Measurements from ENCODE around the gene PHC3.
A peak's percentile ranks its signal among the peaks of the same experiment; 100 is the strongest.
"Not testable (repeated sequence)": the region's sequence is repeated elsewhere in the genome, so short reads cannot be mapped to it uniquely, and the experiment has no call there.

The PHC3 gene

GRCh38 chr3:170180908-170181885 is at the start of gene PHC3:
TSS of gene PHC3 (minus strand) at chr3:170181733. CDS start at chr3:170181715, 18 bp downstream.
- peak; percentile 40 for DNase-seq (ENCODE audit: low read depth, low spot score)

DNA sequence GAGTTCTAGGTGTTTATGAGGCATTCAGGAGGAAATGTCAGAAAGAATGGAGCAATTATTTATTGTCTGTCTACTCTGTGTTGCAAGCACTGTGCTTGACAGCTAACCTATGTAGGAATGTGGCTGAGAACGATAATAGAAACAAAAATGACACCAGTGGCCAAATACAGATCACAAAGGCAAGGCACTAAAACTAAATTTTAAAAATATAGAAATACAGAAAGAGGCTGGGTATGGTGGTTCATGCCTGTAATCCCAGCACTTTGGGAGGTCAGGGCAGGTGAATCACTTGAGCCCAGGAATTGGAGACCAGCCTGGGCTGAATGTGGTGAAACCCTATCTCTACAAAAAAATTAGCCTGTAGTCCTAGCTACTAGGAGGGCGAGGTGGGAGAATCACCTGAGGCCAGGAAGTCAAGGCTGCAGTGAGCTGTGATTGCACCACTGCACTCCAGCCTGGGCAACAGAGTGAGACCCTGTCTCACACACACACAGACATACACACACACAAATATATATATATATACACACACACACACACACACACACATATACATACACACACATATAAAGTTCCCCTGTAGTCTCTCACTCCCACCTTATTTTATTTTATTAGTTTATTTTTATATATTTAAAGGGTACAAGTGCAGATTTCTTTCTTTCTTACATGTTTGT is 46.7 kb upstream of the PHC3 start:
- no peak for DNase-seq (ENCODE audit: low read depth, low spot score)

DNA sequence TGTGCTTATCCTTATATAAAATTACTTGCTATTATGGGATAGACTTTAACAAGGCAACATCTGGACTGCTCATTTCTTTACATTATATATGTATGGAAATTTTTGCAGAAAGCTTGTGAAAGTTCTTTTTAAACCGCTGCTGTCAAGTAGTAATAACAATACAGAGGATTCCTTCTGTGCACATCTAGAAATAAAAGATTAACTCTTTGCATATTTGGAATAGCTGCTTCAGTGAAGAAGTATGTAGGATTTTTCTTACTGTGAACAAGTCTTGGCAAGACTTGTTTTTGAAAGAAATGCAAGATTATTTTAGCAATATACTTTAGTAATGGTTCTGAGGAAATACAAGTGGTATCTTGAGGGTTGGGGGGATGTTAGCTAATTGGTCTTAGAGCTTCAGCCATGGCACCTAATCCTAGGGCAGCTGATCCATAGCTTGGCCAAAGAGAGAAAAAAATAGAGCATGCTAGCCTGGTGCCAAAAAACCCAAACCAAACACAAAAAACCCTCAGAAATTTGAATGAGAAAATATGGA is 45.0 kb upstream of the PHC3 start:
- no peak for DNase-seq (ENCODE audit: low read depth, low spot score)

DNA sequence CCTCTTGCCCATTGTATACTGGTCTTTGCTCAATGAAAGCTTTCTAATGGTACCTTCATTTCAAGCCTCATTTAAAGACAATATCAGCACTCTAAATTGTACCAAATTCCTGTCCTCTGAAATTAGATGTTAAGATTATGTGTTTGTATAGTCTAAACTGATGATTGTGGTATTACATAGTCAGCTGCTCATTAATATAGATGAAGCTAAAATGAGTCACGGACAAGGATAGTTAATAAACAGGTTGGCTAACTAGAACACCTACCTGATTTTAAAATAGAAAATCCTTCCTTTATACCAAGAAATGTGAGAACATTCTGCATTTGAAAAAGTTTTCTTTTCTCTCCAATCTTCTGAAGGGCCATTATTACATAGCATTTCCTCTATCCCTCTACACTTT is 43.6 kb upstream of the PHC3 start:
- DNase-seq (ENCODE audit: low read depth, low spot score): no peak

GRCh38 chr3:170222647-170223541 is 41.4 kb upstream of the PHC3 start:
- no peak for DNase-seq (ENCODE audit: low read depth, low spot score)

GRCh38 chr3:170221924-170222646 is 40.6 kb upstream of the PHC3 start, which contains the start of gene PRKCI:
TSS of gene PRKCI (plus strand) at chr3:170222424. CDS start at chr3:170222670, 246 bp downstream.
- peak; percentile 80 for DNase-seq (ENCODE audit: low read depth, low spot score)

DNA sequence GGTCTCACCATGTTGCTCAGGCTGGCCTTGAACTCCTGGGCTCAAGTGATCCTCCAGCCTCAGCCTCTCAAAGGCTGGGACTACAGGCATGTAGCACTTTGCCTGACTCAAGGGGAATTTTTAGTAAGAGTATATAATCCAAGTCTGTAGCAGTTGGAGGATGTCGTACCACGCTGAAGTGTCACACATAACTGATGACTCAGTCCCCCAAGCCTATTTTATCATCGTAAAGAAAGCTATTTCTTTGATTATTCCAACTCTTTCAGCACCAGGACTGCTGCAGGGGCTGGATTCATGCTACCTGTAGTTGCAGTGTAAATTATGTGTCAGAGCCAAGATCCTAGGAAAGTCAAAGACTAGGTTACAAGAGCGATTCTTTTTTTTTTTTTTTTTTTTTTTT is 39.3 kb upstream of the PHC3 start:
- DNase-seq (ENCODE audit: low read depth, low spot score): no peak

- DNase-seq (ENCODE audit: low read depth, low spot score): no peak
Measured at GRCh38 chr3:170219850-170220249, 38.3 kb upstream of the PHC3 start.

GRCh38 chr3:170211668-170212067 is 30.1 kb upstream of the PHC3 start:
- DNase-seq (ENCODE audit: low read depth, low spot score): no peak

- no peak for DNase-seq (ENCODE audit: low read depth, low spot score)
Measured at GRCh38 chr3:170207717-170208116, 26.2 kb upstream of the PHC3 start.

GRCh38 chr3:170206164-170206762 is 24.7 kb upstream of the PHC3 start:
- DNase-seq (ENCODE audit: low read depth, low spot score): not testable (repeated sequence)

- DNase-seq (ENCODE audit: low read depth, low spot score): no peak
Measured at GRCh38 chr3:170205302-170205701, 23.8 kb upstream of the PHC3 start.

- DNase-seq (ENCODE audit: low read depth, low spot score): no peak
Measured at GRCh38 chr3:170204509-170204908, 23.0 kb upstream of the PHC3 start.

- DNase-seq (ENCODE audit: low read depth, low spot score): no peak
Measured at GRCh38 chr3:170204023-170204472, 22.5 kb upstream of the PHC3 start.

GRCh38 chr3:170203457-170203856 is 21.9 kb upstream of the PHC3 start:
- no peak for DNase-seq (ENCODE audit: low read depth, low spot score)

DNA sequence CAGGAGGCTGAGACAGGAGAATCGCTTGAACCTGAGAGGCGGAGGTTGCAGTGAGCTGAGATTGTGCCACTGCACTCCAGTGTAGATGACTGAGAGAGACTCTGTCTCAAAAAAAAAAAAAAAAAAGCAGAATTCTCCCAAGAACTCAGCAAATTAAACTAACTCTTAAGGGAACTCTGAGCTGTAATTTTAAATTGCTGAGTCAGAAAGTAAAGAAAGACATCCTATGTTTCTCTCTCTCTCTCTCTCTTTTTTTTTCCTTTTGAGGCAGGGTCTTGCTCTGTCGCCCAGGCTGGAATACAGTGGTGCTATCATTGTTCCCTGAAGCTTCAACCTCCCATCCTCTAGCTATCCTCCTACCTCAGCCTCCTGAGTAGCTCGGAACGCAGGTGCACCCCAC is 20.0 kb upstream of the PHC3 start:
- no peak for DNase-seq (ENCODE audit: low read depth, low spot score)

GRCh38 chr3:170200987-170201386 is 19.5 kb upstream of the PHC3 start:
- no peak for DNase-seq (ENCODE audit: low read depth, low spot score)

GRCh38 chr3:170196833-170197232 is 15.3 kb upstream of the PHC3 start:
- DNase-seq (ENCODE audit: low read depth, low spot score): no peak

DNA sequence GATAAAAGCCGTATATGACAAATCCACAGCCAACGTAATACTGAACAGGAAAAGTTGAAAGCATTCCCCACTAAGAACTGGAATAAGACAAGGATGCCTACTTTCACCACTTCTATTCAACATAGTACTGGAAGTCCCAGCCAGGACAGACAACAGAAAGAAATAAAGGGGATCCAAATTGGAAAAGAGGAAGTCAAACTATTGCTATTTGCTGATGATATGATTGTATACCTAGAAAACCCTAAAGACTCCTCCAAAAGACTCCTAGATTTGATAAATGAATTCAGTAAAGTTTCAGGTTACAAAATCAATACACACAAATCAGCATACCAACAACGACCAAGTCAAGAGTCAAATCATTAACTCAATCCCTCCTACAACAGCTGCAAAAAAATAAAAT is 14.2 kb upstream of the PHC3 start:
- DNase-seq (ENCODE audit: low read depth, low spot score): not testable (repeated sequence)

All from iPS DF 19.7 (cell line).